Calu3 (cell line): ENCODE results near the gene NUDT22. TPM values are rescaled to one million over a fixed set of nuclear protein-coding genes. Genes with fewer than 3 reads are reported as not detected.

Experiments
- BruUV-seq: library from RNA; stranded (reverse); fragments of 400-500 nt; replicated peaks from 2 replicates; lab custom pipeline; 2021; lab: Mats Ljungman, UMichigan
- CTCF ChIA-PET: fragments of 300-600 bp; sonication (Branson Sonifier 250); formaldehyde crosslinking; loops from one replicate; lab custom pipeline; 2022; ENCODE audit warnings: antibody characterized with exemption; lab: Charles Lee
- DNase-seq: peaks from one replicate; pipeline ENCODE4 v3.0.0; 2022
- H3K27ac Mint-ChIP-seq: one replicate; pipeline ENCODE4 v1.8.0; 2022; ENCODE audit warnings: mixed read lengths; ENCODE audit not compliant: unreplicated experiment
- H3K27me3 Mint-ChIP-seq: one replicate; pipeline ENCODE4 v1.8.0; 2022; ENCODE audit warnings: mixed read lengths; ENCODE audit not compliant: unreplicated experiment
- H3K36me3 Mint-ChIP-seq: one replicate; pipeline ENCODE4 v1.8.0; 2022; ENCODE audit warnings: mild to moderate bottlenecking, moderate library complexity, mixed read lengths; ENCODE audit not compliant: insufficient read depth, unreplicated experiment
- H3K4me1 Mint-ChIP-seq: one replicate; pipeline ENCODE4 v1.8.0; 2022; ENCODE audit warnings: mild to moderate bottlenecking, low read depth, mixed read lengths; ENCODE audit not compliant: unreplicated experiment
- H3K4me3 Mint-ChIP-seq: one replicate; pipeline ENCODE4 v1.8.0; 2022; ENCODE audit warnings: mild to moderate bottlenecking, low read depth, moderate library complexity, mixed read lengths; ENCODE audit not compliant: unreplicated experiment
- H3K9me3 Mint-ChIP-seq: one replicate; pipeline ENCODE4 v1.8.0; 2022; ENCODE audit warnings: low read depth, mixed read lengths; ENCODE audit not compliant: unreplicated experiment
- intact Hi-C: fragments of 100-400 bp; cut with micrococcal nuclease; formaldehyde crosslinking; loops from one replicate; pipeline ENCODE4 v1.10.0; 2022; ENCODE audit not compliant: unreplicated experiment
- total RNA-seq: library from RNA; stranded (reverse); gene quantifications from 2 replicates; pipeline ENCODE4 v1.2.3, GENCODE V29; 2022
- TF ChIP-seq, protein P1 (sequence below): fragments of 200-600 bp; IDR thresholded peaks from one replicate; pipeline ENCODE4 v1.8.0; 2022; ENCODE audit warnings: antibody characterized with exemption; ENCODE audit not compliant: unreplicated experiment

NUDT22 gene
- total RNA-seq, 1 experiment from 2014 or later, result 58.7 TPM

DNA sequence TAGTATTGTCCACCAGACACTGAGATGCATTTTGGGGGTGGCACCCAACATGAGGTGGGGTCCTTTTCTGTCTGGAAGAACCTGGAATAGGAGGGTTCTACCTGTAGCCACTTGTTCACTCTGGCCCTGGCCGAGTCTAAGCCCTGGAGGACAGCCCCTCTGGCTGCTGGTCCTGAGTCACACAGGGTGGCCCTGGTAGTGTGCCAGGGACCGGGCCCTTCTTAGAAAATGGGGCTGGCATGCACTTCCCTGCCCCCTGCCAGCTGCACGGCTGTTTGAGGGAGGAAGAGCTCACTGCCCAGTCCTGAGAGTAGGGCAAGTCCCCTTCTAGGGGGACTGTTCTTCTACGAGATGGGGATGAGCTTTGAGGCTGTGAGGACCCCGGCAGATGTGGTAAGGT, 27.4 kb downstream of the NUDT22 start:
- intact Hi-C loops, result no loop called here
- no peak for DNase-seq
- Mint-ChIP-seq H3K4me1 (no peaks in the 10 kb centered on the region), H3K36me3 (peaks cover 54% of the 10 kb centered on the region), H3K4me3 (peak overlapping the region; percentile 42), H3K9me3 (no peaks in the 10 kb centered on the region), H3K27me3 (no peaks in the 10 kb centered on the region), H3K27ac (no peak overlapping the region)
- BruUV-seq, result no TSS peak
- TF ChIP-seq, protein P1, sequence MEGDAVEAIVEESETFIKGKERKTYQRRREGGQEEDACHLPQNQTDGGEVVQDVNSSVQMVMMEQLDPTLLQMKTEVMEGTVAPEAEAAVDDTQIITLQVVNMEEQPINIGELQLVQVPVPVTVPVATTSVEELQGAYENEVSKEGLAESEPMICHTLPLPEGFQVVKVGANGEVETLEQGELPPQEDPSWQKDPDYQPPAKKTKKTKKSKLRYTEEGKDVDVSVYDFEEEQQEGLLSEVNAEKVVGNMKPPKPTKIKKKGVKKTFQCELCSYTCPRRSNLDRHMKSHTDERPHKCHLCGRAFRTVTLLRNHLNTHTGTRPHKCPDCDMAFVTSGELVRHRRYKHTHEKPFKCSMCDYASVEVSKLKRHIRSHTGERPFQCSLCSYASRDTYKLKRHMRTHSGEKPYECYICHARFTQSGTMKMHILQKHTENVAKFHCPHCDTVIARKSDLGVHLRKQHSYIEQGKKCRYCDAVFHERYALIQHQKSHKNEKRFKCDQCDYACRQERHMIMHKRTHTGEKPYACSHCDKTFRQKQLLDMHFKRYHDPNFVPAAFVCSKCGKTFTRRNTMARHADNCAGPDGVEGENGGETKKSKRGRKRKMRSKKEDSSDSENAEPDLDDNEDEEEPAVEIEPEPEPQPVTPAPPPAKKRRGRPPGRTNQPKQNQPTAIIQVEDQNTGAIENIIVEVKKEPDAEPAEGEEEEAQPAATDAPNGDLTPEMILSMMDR, result no peak
- CTCF ChIA-PET, result no interaction called here

DNA sequence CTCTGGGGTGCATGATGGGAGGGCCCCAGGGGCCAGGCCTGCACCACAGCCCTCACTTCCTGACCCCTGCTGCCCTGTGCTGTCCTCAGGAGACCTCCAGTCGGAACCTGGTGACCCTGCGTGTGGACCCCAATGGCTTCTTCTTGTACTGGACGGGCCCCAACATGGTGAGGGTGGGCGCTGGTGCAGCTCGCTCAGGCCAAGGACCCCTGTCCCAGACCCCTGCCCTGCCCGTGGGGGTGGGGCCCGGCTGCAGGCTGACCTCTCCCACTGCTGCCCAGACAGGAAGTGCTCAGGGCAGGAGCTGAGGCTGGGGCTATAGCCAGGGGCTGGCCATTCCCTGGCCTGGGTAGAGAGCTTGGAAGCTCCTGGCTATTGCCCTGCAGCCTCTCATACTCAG, 28.3 kb downstream of the NUDT22 start:
- TF ChIP-seq, protein P1, result no peak

DNA sequence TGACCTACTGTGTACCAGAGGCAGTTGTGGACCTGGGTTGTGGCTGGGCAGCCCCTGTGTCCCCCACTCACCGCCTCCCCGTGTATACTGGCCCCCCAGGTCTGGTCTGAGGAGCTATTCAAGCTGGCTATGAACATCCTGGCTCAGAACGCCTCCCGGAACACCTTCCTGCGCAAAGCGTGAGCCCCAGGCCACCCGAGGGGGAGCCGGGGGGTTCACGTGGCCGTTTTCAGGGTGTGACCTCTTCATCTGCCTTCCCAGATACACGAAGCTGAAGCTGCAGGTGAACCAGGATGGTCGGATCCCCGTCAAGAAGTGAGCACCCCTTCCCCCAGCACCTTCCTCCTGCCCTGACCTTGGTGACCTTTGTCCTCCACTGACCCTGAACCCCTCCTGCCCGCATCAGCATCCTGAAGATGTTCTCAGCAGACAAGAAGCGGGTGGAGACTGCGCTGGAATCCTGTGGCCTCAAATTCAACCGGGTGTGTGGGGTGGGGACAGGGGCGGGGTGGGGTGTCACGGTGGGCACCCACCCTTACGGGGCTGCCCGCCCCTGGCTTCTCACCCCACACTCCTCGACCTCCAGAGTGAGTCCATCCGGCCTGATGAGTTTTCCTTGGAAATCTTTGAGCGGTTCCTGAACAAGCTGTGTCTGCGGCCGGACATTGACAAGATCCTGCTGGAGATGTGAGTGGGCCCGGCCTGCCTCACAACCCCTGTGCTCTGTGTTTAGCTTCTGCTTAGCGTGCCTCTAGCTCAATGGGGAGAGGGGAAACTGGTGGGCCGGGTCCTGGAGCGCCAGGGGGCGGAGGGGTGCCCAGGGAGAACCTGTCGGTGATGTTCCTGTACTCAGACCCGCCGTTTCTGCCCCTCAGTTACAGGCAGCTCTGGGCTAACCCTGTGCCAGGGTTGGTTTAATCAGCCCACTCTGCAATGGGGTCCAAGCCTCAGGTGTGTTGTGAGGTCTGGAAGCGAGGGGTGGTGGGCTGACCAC, 29.4 kb downstream of the NUDT22 start:
- no peak overlapping the region for H3K27ac Mint-ChIP-seq
- H3K4me3 Mint-ChIP-seq, result no peak overlapping the region
- peaks cover 54% of the 10 kb centered on the region for H3K36me3 Mint-ChIP-seq
- no TSS peak for BruUV-seq
- TF ChIP-seq, protein P1, result no peak
- CTCF ChIA-PET, result interaction anchor here (0.6 kb wide), 1 partner anchor 40 kb away, joined by 10 read pairs; no protein-coding TSS in a partner anchor
- H3K27me3 Mint-ChIP-seq, result no peaks in the 10 kb centered on the region
- DNase-seq, result no peak
- intact Hi-C loops, result no loop called here
- H3K4me1 Mint-ChIP-seq, result no peaks in the 10 kb centered on the region
- no peaks in the 10 kb centered on the region for H3K9me3 Mint-ChIP-seq

More for the DNA sequence above, 28.3 kb downstream of the NUDT22 start:
- intact Hi-C loops, result no loop called here
- H3K36me3 Mint-ChIP-seq, result peaks cover 53% of the 10 kb centered on the region
- no peak overlapping the region for H3K27ac Mint-ChIP-seq
- no peak overlapping the region for H3K4me3 Mint-ChIP-seq
- no peaks in the 10 kb centered on the region for H3K4me1 Mint-ChIP-seq
- no peaks in the 10 kb centered on the region for H3K9me3 Mint-ChIP-seq
- BruUV-seq, result no TSS peak
- CTCF ChIA-PET, result interaction anchor here (0.6 kb wide), 1 partner anchor 41 kb away, joined by 10 read pairs; no protein-coding TSS in a partner anchor
- no peak for DNase-seq
- H3K27me3 Mint-ChIP-seq, result no peaks in the 10 kb centered on the region

DNA sequence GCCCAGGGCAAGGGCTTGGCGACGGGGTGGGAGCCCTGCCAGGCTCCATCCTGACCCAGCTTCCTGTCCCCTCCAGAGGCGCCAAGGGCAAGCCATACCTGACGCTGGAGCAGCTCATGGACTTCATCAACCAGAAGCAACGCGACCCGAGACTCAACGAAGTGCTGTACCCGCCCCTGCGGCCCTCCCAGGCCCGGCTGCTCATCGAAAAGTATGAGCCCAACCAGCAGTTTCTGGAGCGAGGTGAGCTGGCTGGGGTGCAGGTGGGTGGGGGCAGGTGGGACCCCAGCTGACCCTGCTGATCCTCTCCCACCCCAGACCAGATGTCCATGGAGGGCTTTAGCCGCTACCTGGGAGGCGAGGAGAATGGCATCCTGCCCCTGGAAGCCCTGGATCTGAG, 30.2 kb downstream of the NUDT22 start:
- intact Hi-C loops, result no loop called here

More for the DNA sequence above, 30.2 kb downstream of the NUDT22 start:
- no peaks in the 10 kb centered on the region for H3K4me1 Mint-ChIP-seq
- no peaks in the 10 kb centered on the region for H3K27me3 Mint-ChIP-seq
- no peak overlapping the region for H3K4me3 Mint-ChIP-seq
- no peak for DNase-seq
- peaks cover 46% of the 10 kb centered on the region for H3K36me3 Mint-ChIP-seq
- CTCF ChIA-PET, result no interaction called here
- no peaks in the 10 kb centered on the region for H3K9me3 Mint-ChIP-seq
- TF ChIP-seq, protein P1, result no peak
- no peak overlapping the region for H3K27ac Mint-ChIP-seq
- no TSS peak for BruUV-seq
